GM18498 (cell line): Measurements from ENCODE around the gene CLDN2.
"Not testable (repeated sequence)": the region's sequence is repeated elsewhere in the genome, so short reads cannot be mapped to it uniquely, and the experiment has no call there.

Source experiments
- ATAC-seq: cut with Tn5 transposase; IDR thresholded peaks from one replicate; pipeline ENCODE4 v1.9.1; 2021; ENCODE audit warnings: mild to moderate bottlenecking, moderate library complexity; ENCODE audit not compliant: unreplicated experiment

Gene CLDN2

GRCh38 chrX:106919932-106920452 lies at the start of gene CLDN2:
CLDN2 (plus strand) TSS chrX:106920402; CDS start chrX:106928229, 7,827 bp downstream.
- ATAC-seq, result no peak

DNA sequence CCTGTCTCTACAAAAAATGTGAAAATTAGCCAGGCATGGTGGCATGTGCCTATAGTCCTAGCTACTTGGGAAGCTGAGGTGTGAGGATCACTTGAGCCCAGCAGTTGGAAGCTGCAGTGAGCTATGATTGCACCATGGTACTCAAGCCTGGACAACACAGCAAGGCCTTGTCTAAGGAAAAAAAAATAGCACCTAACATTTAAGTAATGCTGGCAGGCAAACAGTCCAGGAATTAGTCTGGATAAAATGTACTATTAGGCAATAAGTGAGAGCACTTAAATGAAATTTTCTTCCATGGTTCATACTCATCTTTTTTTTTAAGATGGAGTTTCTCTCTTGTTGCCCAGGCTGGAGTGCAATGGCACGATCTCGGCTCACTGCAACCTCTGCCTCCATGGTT lies 47.4 kb upstream of the CLDN2 start:
- ATAC-seq, result not testable (repeated sequence)

DNA sequence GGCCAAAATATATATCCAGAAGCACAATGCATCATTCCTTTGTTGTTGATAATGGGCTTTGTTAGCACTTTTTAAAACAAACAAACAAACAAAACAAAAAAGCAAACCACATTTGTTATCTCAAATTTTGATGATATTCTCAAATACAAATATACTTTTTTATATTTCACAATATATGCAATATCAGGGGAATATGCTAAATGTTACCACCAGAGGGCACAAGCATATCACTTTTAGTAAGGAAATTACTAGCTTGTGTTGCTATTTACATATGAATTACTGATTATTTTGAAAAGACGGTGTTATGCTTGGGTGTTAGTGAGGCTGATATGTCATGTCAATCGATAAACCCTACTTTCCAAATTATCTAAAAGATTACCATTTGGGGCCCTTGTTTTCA lies 46.1 kb upstream of the CLDN2 start:
- no peak for ATAC-seq

DNA sequence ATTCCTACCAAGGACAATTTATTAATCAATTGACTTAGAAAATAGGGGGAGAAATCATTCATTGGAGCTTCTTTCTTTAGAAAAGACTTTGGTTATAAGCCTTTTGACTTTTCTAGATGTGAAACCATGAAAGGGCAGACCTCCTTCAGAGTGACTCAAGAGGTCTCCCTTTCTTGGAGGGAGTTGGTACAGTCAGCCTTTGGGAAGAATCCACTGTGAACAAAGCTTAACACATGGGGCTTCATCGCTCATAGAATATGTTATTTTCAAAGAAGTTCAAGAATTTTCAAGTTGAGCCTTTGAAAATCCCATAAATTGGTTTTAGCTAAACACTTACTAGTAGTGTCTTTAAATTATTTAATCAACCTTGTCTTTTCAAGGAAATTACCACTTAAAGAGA lies 45.1 kb upstream of the CLDN2 start:
- no peak for ATAC-seq

GRCh38 chrX:106889468-106889867 lies 30.7 kb upstream of the CLDN2 start:
- no peak for ATAC-seq

- ATAC-seq, result no peak
Measured at GRCh38 chrX:106891762-106892460, 28.3 kb upstream of the CLDN2 start.

DNA sequence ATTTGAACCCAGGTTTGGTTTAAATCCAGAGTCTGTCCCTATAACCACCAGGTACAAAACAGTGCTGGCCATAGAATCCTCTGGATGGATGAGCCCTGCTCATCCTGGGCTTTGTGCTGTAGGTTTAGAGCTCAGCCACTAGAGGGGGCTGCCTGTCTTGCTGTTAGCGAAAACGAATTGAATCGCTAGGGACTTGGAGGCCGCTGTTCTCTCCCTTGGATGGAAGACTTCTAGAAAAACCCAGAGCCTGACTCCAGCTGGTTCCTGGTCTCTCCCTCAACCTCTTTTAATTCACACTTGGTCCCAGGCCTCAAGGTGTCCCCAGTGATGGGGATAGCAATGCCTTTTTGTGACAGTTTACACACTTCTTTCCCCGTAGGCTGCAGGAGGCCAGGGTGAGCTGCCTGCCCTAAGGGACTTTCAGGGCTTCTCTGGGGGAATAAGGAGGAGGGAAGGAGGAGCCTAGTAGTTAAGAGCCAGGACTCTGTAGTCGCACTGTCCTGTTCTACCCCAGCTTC lies 25.8 kb upstream of the CLDN2 start:
- ATAC-seq, result no peak

DNA sequence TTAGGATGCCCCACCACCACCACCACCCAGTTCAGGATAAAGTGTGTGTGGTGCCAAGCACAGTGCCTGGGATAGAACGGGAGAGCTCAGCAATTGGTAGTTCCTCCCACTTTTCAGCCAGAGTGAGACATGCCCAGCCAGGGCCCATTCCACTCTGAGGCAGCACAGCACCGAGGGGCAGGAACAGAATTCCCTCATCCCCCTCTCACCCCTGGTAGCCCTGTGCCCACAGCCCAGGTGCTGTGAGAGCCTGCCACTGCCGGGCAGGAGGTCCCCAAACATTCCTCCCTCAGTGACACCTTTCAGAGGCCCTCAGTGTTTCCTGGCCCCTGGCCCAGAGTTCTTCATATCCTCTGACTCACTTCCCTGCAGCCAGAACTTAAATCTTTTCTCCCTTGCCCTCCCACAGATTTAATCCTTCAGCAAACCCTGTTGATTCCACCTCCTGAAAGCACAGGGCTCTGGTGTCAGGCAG lies 25.2 kb upstream of the CLDN2 start:
- ATAC-seq, result no peak

GRCh38 chrX:106897259-106897658 lies 22.9 kb upstream of the CLDN2 start:
- no peak for ATAC-seq

DNA sequence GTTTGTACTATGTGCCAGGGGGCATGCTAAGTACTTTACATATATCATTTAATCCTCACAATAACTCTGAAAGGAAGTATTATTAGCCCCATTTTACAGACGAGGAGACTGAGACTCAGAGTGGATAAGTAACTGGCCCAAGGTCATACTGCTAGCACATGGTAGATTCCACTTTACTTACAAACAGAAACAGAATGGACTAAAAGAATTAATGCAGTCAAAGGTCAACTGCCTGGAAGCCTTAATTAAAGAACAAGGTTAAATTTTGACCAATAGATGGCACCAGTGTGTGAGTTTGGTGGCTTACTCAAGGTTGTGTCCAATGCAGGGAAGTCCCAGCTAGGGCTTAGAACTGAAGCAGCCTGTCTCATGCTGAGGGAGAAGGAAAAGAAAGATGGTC lies 21.7 kb upstream of the CLDN2 start:
- no peak for ATAC-seq

DNA sequence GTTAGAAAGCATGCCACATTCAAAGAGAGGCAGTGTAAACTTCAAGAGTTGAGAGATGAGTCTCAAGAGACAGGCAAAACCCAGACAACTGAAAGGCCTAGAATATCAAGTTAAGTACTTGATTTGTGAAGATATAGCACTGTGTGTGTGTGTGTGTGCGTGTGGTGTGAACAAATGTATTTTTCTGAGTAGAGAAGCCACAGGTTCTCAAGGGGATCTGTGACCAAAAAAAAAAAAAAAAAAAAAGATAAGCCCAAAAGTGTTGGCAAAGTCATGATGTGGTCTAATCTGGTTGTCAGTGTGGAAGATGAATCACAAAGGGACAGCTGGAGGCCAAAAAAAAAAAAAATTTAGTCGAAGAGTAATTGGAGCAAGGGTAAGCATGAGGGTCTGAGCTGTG lies 20.9 kb upstream of the CLDN2 start:
- no peak for ATAC-seq

DNA sequence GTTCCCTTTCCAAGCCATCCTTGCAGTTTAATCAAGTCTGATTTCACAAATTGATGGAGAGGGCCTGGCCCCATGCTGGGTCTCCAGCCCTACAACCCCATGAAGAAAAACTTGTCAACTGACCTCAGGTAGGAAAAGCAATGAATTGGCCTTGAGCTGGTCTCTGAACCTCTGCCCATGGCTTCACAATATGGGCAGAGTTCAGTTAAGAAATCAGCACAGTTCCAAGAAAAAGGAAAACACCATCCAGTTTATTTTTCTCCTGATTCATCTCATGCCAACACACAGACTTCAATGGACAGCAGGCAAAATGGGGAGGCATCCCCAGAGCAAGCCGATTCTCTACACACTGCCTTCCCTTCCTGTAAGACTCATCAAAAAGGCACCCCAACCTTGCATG lies 20.4 kb upstream of the CLDN2 start:
- ATAC-seq, result no peak

DNA sequence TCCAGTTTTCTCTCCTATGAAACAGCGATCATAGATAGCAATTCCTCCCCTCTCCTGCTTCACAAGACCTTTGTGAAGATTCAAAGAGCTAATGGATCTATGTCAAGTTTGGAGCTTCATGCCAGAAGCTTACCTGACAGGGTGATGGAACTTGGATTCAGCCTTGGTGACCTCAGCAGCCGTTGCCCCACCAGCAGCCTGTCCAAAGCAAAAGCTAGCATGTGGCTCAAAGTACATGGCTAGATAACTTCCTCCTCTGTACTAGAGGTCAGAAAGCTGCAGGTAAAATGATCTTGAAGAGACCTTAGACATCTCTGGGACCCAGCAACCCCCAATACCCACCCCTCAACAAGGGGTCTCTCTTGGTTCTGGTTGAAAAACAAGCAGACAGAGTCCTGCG lies 18.9 kb upstream of the CLDN2 start:
- ATAC-seq, result no peak

- no peak for ATAC-seq
Measured at GRCh38 chrX:106901781-106902219, 18.4 kb upstream of the CLDN2 start.

DNA sequence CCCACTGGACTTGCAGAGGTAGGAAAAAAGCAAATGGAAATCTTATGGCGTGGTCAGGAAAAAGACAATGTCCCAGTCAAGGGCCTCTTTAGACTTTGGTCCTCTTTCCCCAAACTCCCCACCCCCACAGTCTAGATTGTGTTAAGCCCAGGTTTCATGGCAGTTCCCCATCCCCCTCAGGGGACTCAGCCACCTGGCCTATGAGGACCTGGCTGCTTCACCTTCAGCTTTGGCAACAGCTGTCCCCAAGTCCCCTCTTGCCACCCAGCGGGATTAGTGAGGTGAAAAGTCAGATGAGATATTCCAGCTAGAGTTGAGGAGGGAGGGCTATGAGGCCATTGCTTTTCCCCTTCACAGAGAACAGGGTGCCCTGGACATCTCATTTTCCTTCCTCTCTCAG lies 17.5 kb upstream of the CLDN2 start:
- no peak for ATAC-seq

DNA sequence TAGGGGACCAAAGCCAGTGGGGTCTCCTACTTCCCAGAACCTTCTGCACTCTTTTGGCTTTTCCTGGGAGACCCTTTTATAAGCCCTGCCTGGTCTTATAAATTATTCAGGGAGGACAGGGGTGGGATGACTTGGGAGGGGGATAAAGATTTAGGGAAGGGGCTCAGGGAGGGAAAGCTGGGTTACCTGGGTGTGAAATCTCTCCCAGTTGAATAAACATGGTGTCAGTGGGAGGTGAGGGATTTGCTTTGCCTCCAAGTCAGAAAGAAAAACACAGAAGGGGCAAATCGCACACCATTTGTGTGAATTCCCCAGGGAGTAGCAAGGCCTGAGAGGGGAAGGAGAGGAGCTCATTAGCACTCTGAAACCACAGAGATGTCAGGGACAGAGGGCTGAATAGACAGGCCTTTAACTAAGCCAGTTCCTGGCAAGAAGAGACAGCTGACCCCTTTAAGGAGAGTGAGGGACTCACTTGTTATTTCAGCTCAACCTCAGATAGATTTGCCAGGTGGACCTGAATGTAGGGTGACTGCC lies 16.8 kb upstream of the CLDN2 start, which contains the start of gene RIPPLY1:
TSS of gene RIPPLY1 (minus strand) at position 51 of the 534 bp plus-strand sequence. CDS start 54 bp downstream, outside the sequence.
- no peak for ATAC-seq

- ATAC-seq, result no peak
Measured at GRCh38 chrX:106903856-106904528, 16.2 kb upstream of the CLDN2 start.

DNA sequence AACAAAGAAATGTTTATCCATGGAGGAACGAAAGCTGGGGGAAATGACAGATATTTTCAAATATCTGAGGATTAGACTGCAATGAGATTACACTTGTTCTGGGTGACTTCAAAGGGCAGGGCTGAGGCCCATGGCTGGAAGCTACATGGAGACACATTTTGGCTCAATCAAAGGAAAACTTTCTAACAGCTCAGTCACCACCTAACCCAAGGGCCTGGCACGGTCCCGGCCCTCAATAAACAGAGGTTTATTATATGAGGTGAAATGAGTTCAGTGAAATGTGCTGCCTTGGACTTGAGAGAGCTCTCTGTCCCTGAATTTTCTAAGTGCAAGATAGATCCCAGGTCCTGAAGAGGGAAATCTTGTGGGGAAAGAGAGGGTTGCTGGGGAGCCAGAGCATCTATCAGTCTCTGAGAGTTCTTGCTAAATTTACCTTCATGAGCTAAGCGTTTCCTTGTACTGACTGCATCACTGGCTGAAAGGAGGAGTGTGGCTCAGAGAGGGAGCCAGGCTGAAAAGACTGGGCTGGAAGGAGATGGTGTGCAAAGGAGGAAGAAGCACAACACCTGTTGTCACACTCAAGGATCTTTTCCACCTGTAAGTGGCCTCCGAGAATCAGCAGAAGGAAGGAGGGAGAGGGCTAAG lies 15.0 kb upstream of the CLDN2 start:
- no peak for ATAC-seq

DNA sequence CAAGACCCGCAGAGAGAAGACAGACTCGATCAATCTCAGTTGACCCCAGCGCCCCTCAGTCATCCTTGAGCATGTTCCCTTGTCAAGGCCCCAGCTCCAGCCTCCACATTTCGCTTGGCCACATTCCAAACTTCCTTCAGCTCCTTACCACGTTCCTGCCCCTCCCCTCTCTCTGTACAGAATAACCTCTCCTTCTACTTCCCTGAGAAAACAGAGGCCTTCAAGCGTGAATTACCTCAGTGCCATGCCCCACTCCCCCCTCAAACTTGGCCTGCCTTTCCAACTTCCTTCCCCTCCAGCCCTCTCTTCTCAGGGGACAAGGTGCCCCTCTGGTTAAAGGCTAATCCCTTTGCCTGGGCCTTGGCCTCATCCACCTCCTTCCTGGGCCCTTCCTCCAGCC lies 13.8 kb upstream of the CLDN2 start:
- ATAC-seq, result no peak

DNA sequence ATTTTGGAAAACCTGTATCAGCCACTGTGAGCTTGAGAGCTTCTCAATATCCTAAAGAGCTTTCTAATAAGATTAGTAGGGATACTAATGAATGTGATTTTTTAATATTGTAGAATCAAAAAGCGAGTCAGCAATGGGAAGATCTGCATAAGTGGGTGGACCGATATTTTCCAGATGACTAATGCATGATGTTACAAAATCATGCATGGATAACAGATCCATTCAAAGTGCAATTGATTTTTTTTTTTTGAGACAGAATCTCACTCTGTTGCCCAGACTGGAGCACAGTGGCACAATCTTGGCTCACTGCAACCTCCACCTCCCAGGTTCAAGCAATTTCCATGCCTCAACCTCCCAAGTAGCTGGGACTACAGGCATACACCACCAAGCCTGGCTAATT lies 7.3 kb upstream of the CLDN2 start:
- no peak for ATAC-seq

DNA sequence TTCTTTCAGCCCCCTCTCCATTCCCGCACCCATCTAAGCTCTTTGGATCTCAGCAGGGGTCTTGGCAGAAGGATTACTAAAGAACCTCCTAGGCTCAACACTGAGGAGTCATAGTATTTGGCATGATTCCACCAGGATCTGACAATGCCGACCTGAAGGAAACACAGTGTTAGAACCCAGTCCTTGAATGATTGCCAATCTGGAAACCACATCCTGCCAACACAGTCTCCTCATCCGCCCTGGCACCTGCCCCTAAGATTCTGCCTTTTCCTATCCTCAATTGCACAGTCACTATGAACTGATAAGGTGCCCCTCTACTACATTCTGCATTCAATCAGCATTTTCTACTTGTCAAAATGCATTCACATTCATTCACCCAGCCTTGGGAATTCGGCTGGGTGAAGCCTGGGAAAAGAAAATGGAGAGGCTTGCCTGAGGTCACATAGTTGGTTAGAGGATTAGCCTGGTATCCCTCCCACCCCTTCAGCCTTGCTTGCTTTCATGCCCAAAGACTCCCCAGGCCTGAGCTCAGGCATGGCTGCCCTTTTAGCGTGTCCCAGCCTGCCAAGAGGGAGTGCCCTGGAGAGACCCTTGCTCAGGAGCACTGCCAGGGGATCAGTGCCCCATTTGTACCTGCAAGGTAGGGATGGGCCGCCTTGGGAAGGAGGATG lies 2.2 kb upstream of the CLDN2 start:
- ATAC-seq, result no peak
